ENCODE measurements around the gene GNAI1.

Gene GNAI1

GRCh38 chr7:80097756-80098155 lies 36.9 kb upstream of the GNAI1 start:
- DNase-seq (ENCODE audit: insufficient read length, low spot score): no peak
- no peak for FAIRE-seq
- TF ChIP-seq CTCF (IDR thresholded peaks at IDR 0.05; ENCODE audit: insufficient read depth, missing control alignments): no peak

GRCh38 chr7:80098795-80099194 lies 35.8 kb upstream of the GNAI1 start:
- no peak for TF ChIP-seq CTCF (IDR thresholded peaks at IDR 0.05; ENCODE audit: insufficient read depth, missing control alignments)
- no peak for FAIRE-seq
- no peak for DNase-seq (ENCODE audit: insufficient read length, low spot score)

GRCh38 chr7:80100254-80100653 lies 34.4 kb upstream of the GNAI1 start:
- DNase-seq (ENCODE audit: insufficient read length, low spot score) (no peak), FAIRE-seq (no peak)
- TF ChIP-seq CTCF (IDR thresholded peaks at IDR 0.05; ENCODE audit: insufficient read depth, missing control alignments): no peak

GRCh38 chr7:80105701-80106408 lies 28.8 kb upstream of the GNAI1 start:
- DNase-seq (ENCODE audit: insufficient read length, low spot score): no peak
- FAIRE-seq: no peak
- TF ChIP-seq CTCF (IDR thresholded peaks at IDR 0.05; ENCODE audit: insufficient read depth, missing control alignments): no peak

GRCh38 chr7:80106498-80107113 lies 28.0 kb upstream of the GNAI1 start:
- FAIRE-seq (no peak), DNase-seq (ENCODE audit: insufficient read length, low spot score) (no peak)
- no peak for TF ChIP-seq CTCF (IDR thresholded peaks at IDR 0.05; ENCODE audit: insufficient read depth, missing control alignments)

GRCh38 chr7:80107278-80107677 lies 27.4 kb upstream of the GNAI1 start:
- no peak for DNase-seq (ENCODE audit: insufficient read length, low spot score)
- FAIRE-seq: no peak
- no peak for TF ChIP-seq CTCF (IDR thresholded peaks at IDR 0.05; ENCODE audit: insufficient read depth, missing control alignments)

GRCh38 chr7:80110376-80110775 lies 24.3 kb upstream of the GNAI1 start:
- DNase-seq (ENCODE audit: insufficient read length, low spot score) (no peak), FAIRE-seq (no peak)

More at GRCh38 chr7:80110376-80110775, 24.3 kb upstream of the GNAI1 start:
- TF ChIP-seq CTCF (IDR thresholded peaks at IDR 0.05; ENCODE audit: insufficient read depth, missing control alignments): no peak
